ENCODE results near the gene SIK2. TPM values are rescaled to one million over a fixed set of nuclear protein-coding genes. Genes with fewer than 3 reads are reported as not detected.
A peak's percentile ranks its signal among the peaks of the same experiment; 100 is the strongest.

SIK2 gene
- total and polyA plus RNA-seq, 4 donors: 7.2 to 31.8 (median 17.3) TPM

GRCh38 chr11:111605681-111606080 lies 3.4 kb downstream of the SIK2 start:
- no peak overlapping the region for H3K9ac ChIP-seq (ENCODE audit: insufficient read depth in 1 of 2, low read length in 2 of 2)
- 36% methylated on average over 4 of the region's 4 CpGs for WGBS, 2 donors
- ATAC-seq (ENCODE audit: insufficient read depth, low FRiP score): no peak
- H3K36me3 ChIP-seq (ENCODE audit: control insufficient read depth in 4 of 4, insufficient read depth in 4 of 4, low read length in 4 of 4): peaks cover 0 to 2% (median 0%) of the 10 kb centered on the region in 4 donors
- H3K27ac ChIP-seq (ENCODE audit: low read depth in 1 of 2, low read length in 1 of 2): no peak overlapping the region
- no peaks in the 10 kb centered on the region for H3K9me3 ChIP-seq (ENCODE audit: control insufficient read depth in 4 of 4, insufficient read depth in 3 of 4, low read length in 3 of 4)
- H3K4me1 ChIP-seq (ENCODE audit: control insufficient read depth in 5 of 5, insufficient read depth in 5 of 5, low read length in 5 of 5): peaks cover 0 to 33% (median 0%) of the 10 kb centered on the region in 5 donors
- TF ChIP-seq, protein P1, sequence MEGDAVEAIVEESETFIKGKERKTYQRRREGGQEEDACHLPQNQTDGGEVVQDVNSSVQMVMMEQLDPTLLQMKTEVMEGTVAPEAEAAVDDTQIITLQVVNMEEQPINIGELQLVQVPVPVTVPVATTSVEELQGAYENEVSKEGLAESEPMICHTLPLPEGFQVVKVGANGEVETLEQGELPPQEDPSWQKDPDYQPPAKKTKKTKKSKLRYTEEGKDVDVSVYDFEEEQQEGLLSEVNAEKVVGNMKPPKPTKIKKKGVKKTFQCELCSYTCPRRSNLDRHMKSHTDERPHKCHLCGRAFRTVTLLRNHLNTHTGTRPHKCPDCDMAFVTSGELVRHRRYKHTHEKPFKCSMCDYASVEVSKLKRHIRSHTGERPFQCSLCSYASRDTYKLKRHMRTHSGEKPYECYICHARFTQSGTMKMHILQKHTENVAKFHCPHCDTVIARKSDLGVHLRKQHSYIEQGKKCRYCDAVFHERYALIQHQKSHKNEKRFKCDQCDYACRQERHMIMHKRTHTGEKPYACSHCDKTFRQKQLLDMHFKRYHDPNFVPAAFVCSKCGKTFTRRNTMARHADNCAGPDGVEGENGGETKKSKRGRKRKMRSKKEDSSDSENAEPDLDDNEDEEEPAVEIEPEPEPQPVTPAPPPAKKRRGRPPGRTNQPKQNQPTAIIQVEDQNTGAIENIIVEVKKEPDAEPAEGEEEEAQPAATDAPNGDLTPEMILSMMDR (IDR thresholded peaks at IDR 0.05; ENCODE audit: control extremely low read depth, extremely low read depth): no peak
- no peaks in the 10 kb centered on the region for H3K27me3 ChIP-seq (ENCODE audit: control insufficient read depth in 3 of 3, insufficient read depth in 3 of 3, low read length in 2 of 3)
- peak in 1 of 3 donors; percentile 29 for DNase-seq
- no peak overlapping the region for H3K4me3 ChIP-seq

DNA sequence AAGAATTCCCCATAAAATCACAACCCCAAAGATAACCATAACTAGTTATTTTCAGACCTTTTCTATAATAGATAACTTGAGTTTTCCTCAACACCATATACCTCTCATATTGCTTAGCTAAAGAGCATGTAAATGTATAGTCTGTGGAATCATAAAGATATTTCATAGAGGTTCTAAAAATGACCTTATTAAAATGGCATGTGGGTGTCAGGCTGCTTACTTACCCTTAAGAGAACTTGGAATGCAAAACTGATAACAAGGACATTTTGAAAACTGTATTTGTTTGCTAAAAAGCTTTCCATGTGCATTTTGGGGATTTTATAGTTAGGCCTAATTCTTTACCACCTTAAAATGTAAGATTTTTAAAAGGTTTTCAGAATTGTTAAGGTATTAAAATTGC lies 4.7 kb downstream of the SIK2 start:
- TF ChIP-seq, protein P1 (IDR thresholded peaks at IDR 0.05; ENCODE audit: control extremely low read depth, extremely low read depth): no peak
- Histone ChIP-seq H3K27ac (ENCODE audit: low read depth in 1 of 2, low read length in 1 of 2) (no peak overlapping the region), H3K4me3 (no peak overlapping the region), H3K4me1 (ENCODE audit: control insufficient read depth in 5 of 5, insufficient read depth in 5 of 5, low read length in 5 of 5) (peaks cover 0 to 33% (median 0%) of the 10 kb centered on the region in 5 donors), H3K9me3 (ENCODE audit: control insufficient read depth in 4 of 4, insufficient read depth in 3 of 4, low read length in 3 of 4) (no peaks in the 10 kb centered on the region), H3K27me3 (ENCODE audit: control insufficient read depth in 3 of 3, insufficient read depth in 3 of 3, low read length in 2 of 3) (no peaks in the 10 kb centered on the region), H3K9ac (ENCODE audit: insufficient read depth in 1 of 2, low read length in 2 of 2) (no peak overlapping the region), H3K36me3 (ENCODE audit: control insufficient read depth in 4 of 4, insufficient read depth in 4 of 4, low read length in 4 of 4) (peaks cover 0 to 2% (median 0%) of the 10 kb centered on the region in 4 donors)
- ATAC-seq (ENCODE audit: insufficient read depth, low FRiP score) (no peak), DNase-seq (no peak)

DNA sequence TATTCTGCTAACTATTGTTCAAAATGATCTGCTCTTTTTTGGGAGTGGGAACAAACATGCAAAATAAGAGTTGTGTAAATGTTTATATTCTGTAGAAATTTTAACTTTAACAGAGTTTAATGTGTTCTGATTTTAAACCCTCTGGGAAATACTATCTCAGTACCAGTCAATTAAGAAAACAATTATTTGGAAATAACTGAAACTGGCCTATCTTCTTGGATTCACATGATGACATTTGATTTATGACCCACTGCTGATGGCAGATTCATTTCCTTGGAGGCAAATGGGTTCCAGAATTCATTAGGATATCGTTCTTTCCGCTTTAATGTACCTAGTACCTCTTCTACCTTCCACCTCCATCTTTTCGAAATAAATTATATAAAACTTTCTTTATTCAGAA lies 5.5 kb downstream of the SIK2 start:
- Histone ChIP-seq H3K27ac (ENCODE audit: low read depth in 1 of 2, low read length in 1 of 2) (no peak overlapping the region), H3K4me1 (ENCODE audit: control insufficient read depth in 5 of 5, insufficient read depth in 5 of 5, low read length in 5 of 5) (peaks cover 0 to 39% (median 0%) of the 10 kb centered on the region in 5 donors), H3K36me3 (ENCODE audit: control insufficient read depth in 4 of 4, insufficient read depth in 4 of 4, low read length in 4 of 4) (no peaks in the 10 kb centered on the region), H3K27me3 (ENCODE audit: control insufficient read depth in 3 of 3, insufficient read depth in 3 of 3, low read length in 2 of 3) (no peaks in the 10 kb centered on the region), H3K4me3 (no peak overlapping the region), H3K9ac (ENCODE audit: insufficient read depth in 1 of 2, low read length in 2 of 2) (no peak overlapping the region), H3K9me3 (ENCODE audit: control insufficient read depth in 4 of 4, insufficient read depth in 3 of 4, low read length in 3 of 4) (no peaks in the 10 kb centered on the region)
- TF ChIP-seq, protein P1 (IDR thresholded peaks at IDR 0.05; ENCODE audit: control extremely low read depth, extremely low read depth): no peak
- DNase-seq (no peak), ATAC-seq (ENCODE audit: insufficient read depth, low FRiP score) (no peak)
- 87 to 89% methylated on average over 3 of the region's 3 CpGs for WGBS, 2 donors

GRCh38 chr11:111612224-111612623 lies 10.0 kb downstream of the SIK2 start:
- peaks cover 0 to 6% (median 0%) of the 10 kb centered on the region in 4 donors for H3K36me3 ChIP-seq (ENCODE audit: control insufficient read depth in 4 of 4, insufficient read depth in 4 of 4, low read length in 4 of 4)
- DNase-seq: peak; percentile 60 to 70 (median 64)
- TF ChIP-seq, protein P1 (IDR thresholded peaks at IDR 0.05; ENCODE audit: control extremely low read depth, extremely low read depth): no peak
- peak; percentile 71 for ATAC-seq (ENCODE audit: insufficient read depth, low FRiP score)
- peaks cover 0 to 10% (median 0%) of the 10 kb centered on the region in 5 donors for H3K4me1 ChIP-seq (ENCODE audit: control insufficient read depth in 5 of 5, insufficient read depth in 5 of 5, low read length in 5 of 5)
- no peaks in the 10 kb centered on the region for H3K27me3 ChIP-seq (ENCODE audit: control insufficient read depth in 3 of 3, insufficient read depth in 3 of 3, low read length in 2 of 3)
- no peak overlapping the region for H3K4me3 ChIP-seq
- H3K9me3 ChIP-seq (ENCODE audit: control insufficient read depth in 4 of 4, insufficient read depth in 3 of 4, low read length in 3 of 4): no peaks in the 10 kb centered on the region
- WGBS, 2 donors: 61 to 79% methylated on average over 1 of the region's 1 CpG
- H3K27ac ChIP-seq (ENCODE audit: low read depth in 1 of 2, low read length in 1 of 2): peak overlapping the region; percentile 22 to 45
- H3K9ac ChIP-seq (ENCODE audit: insufficient read depth in 1 of 2, low read length in 2 of 2): peak overlapping the region in 1 of 2 donors; percentile 17
